Measurements from ENCODE around the gene VAT1L.

The VAT1L gene

GRCh38 chr16:78005881-78006280 is 217.5 kb downstream of the VAT1L start:
- no peak for DNase-seq (ENCODE audit: low read depth)
- H3K4me3 ChIP-seq (ENCODE audit: low read depth, low read length), result no peak overlapping the region

- DNase-seq (ENCODE audit: low read depth), result no peak
- no peak overlapping the region for H3K4me3 ChIP-seq (ENCODE audit: low read depth, low read length)
Observed at GRCh38 chr16:78007121-78007520, 218.8 kb downstream of the VAT1L start.

- no peak for DNase-seq (ENCODE audit: low read depth)
- H3K4me3 ChIP-seq (ENCODE audit: low read depth, low read length), result no peak within 1 kb of the TSS
Observed at GRCh38 chr16:78022347-78023060, 234.1 kb downstream of the VAT1L start, which contains the start of gene CLEC3A. Gene CLEC3A, plus strand, starts transcription at chr16:78022548. Its CDS starts 79 bp downstream, at chr16:78022627.

GRCh38 chr16:78024159-78024558 is 235.8 kb downstream of the VAT1L start:
- no peak overlapping the region for H3K4me3 ChIP-seq (ENCODE audit: low read depth, low read length)
- DNase-seq (ENCODE audit: low read depth), result no peak

- no peak for DNase-seq (ENCODE audit: low read depth)
- H3K4me3 ChIP-seq (ENCODE audit: low read depth, low read length), result no peak overlapping the region
Observed at GRCh38 chr16:78025631-78026030, 237.3 kb downstream of the VAT1L start.

GRCh38 chr16:78028018-78028417 is 239.7 kb downstream of the VAT1L start:
- H3K4me3 ChIP-seq (ENCODE audit: low read depth, low read length), result no peak overlapping the region
- DNase-seq (ENCODE audit: low read depth), result no peak
